Right lobe of liver (tissue), 6 donors: ENCODE measurements around the gene HID1. TPM values are rescaled to one million over a fixed set of nuclear protein-coding genes. Genes with fewer than 3 reads are reported as not detected.

Source experiments
- ATAC-seq, 4 donors: fragments of 200-7000 bp; cut with Tn5 transposase; one replicate each; pipeline ENCODE4 v1.9.1; 2020; ENCODE audit warnings: mild to moderate bottlenecking in 4 of 4, moderate library complexity in 4 of 4
- DNase-seq, 3 donors: peaks; one replicate each; pipeline ENCODE4 v3.0.0-alpha.2; 2020
- H3K27ac ChIP-seq, 3 donors: fragments of 200-600 bp; one replicate each; pipeline ENCODE4 v1.8.0; 2022
- H3K27me3 ChIP-seq, 2 donors: fragments of 200-600 bp; one replicate each; pipeline ENCODE4 v1.8.0; 2022
- H3K36me3 ChIP-seq, 4 donors: fragments of 200-600 bp; sonication (generic) in 1 of 4; one replicate each; pipeline versions ENCODE4 v1.5.1 to v1.8.0; 2017 to 2022; ENCODE audit warnings: control low read depth in 1 of 4
- H3K4me1 ChIP-seq, 4 donors: fragments of 200-600 bp; sonication (generic) in 1 of 4; one replicate each; pipeline versions ENCODE4 v1.5.1 to v1.8.0; 2017 to 2022; ENCODE audit warnings: control low read depth in 1 of 4
- H3K4me3 ChIP-seq, 3 donors: fragments of 200-600 bp; one replicate each; pipeline ENCODE4 v1.8.0; 2022
- H3K9me3 ChIP-seq, 4 donors: fragments of 200-600 bp; sonication (generic) in 1 of 4; one replicate each; pipeline versions ENCODE4 v1.5.1 to v1.8.0; 2017 to 2022; ENCODE audit warnings: control low read depth in 1 of 4
- POLR2A ChIP-seq: fragments of 450-650 bp; IDR thresholded peaks from one replicate; pipeline ENCODE4 v1.6.1; 2017; ENCODE audit warnings: antibody characterized with exemption, mild to moderate bottlenecking
- WGBS: methylation state at CpG from one replicate; pipeline ENCODE4 v1.1.6; 2018; ENCODE audit warnings: low coverage, low lambda C conversion rate; ENCODE audit not compliant: insufficient coverage; ENCODE audit errors: missing lambda C conversion rate; 5-methylcytosine and 5-hydroxymethylcytosine counted together
- intact Hi-C, 2 donors: fragments of 100-400 bp; cut with DNase I; formaldehyde crosslinking; loops; one replicate each; pipeline versions ENCODE4 v1.11.2 to v1.14.1; 2022
- total RNA-seq, 6 experiments: library from RNA; depleted of rRNA in 2 of 6; stranded (reverse); fragments of >200 nt in 2 of 6; fragmentation: NEBNext Ultra II Directional in 3 of 6; extraction: Animal tissue kit (Norgen Biotek cat#: 25700) in 3 of 6; gene quantifications; one replicate each; pipeline versions ENCODE4 v1.1.0 to v1.2.4, GENCODE V29; 2016 to 2023
- TF ChIP-seq, protein P1 (sequence below), 4 donors: fragments of 200-600 bp in 3 of 4; fragments of 450-650 bp in 1 of 4; IDR thresholded peaks; one replicate each; pipeline versions ENCODE4 v1.5.1 to v1.8.0; 2016 to 2022; ENCODE audit warnings: antibody characterized with exemption in 4 of 4, mild to moderate bottlenecking in 2 of 4
- donor health status: DM: no; HTN: yes; CAD: no.
- donor health status: DM: no; HTN: no; CAD: no.
- donor health status: DM: no; HTN: no; CAD: no.
- donor health status: DM: no; HTN: yes; CAD: no.
- donor health status: DM: no; HTN: yes; CAD: no.

Gene HID1
- total RNA-seq, 6 experiments from 2014 or later, result 3.5 to 6.6 (median 4.5) TPM

DNA sequence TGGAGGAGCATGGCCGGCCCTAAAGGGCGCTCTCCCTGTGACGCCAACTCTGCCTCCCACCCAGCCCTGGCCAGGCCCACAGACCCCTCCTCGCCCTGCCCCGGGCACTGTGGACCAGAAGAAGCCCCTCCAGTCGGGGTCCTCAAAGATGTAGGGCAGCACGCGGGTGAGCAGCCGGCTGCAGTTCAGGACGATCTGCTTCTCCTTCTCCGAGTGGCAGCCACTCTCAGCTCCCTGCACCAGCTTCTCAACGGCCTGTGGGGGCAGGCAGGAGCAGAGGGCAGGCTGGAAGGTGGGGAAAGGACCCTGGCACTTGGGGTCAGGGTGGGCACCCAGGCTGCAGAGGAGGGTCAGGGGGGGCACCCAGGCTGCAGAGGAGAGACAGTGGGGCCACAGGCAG lies 8.9 kb downstream of the HID1 start:
- Histone ChIP-seq H3K36me3 (no peaks in the 10 kb centered on the region), H3K4me3 (no peak overlapping the region), H3K9me3 (no peaks in the 10 kb centered on the region), H3K4me1 (no peaks in the 10 kb centered on the region), H3K27me3 (no peaks in the 10 kb centered on the region), H3K27ac (no peak overlapping the region)
- no CpG with 5 or more reads among the region's 12 CpGs for WGBS
- intact Hi-C loops, result no loop called here
- DNase-seq (no peak), ATAC-seq (no peak)
- TF ChIP-seq, protein P1, sequence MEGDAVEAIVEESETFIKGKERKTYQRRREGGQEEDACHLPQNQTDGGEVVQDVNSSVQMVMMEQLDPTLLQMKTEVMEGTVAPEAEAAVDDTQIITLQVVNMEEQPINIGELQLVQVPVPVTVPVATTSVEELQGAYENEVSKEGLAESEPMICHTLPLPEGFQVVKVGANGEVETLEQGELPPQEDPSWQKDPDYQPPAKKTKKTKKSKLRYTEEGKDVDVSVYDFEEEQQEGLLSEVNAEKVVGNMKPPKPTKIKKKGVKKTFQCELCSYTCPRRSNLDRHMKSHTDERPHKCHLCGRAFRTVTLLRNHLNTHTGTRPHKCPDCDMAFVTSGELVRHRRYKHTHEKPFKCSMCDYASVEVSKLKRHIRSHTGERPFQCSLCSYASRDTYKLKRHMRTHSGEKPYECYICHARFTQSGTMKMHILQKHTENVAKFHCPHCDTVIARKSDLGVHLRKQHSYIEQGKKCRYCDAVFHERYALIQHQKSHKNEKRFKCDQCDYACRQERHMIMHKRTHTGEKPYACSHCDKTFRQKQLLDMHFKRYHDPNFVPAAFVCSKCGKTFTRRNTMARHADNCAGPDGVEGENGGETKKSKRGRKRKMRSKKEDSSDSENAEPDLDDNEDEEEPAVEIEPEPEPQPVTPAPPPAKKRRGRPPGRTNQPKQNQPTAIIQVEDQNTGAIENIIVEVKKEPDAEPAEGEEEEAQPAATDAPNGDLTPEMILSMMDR (IDR thresholded peaks at IDR 0.05), result no peak
- no peak for TF ChIP-seq POLR2A

DNA sequence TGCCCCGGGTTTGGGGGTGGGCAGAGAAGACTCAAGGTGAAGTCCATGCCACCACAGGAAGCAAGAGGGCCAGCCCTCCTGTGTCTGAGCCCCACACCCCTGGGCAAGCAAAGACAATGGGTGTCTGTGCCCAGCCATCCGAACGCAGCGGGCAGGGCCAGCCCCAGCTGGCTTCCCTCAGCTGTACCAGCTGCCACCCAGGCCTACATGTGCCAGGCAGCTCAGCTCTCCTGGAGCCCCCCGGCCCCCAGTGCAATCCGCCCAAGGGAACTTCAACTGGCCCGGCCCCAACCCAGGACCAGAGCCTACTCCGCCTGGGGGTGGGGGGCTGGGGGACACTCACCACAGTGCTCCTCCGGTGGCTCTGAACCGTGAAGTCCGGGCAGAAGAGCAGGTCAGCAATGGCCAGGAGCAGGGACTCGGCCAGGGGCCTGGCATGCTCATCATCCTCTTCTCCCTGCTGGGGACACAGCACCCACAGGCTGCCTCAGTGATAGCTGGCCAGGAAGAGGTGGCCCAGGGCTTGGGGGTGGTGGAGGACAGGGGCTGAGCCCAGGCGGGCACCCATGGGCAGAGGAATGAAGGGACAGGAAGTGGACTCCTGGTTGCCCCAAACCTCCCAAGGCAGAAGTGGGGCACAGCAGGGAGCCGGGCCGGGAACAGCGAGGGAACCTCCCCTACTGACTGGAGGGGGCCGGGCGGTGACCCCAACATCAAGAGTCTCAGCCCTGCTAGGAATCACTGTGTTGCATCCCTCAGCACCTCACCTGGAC lies 9.8 kb downstream of the HID1 start:
- ATAC-seq (no peak), DNase-seq (no peak)
- Histone ChIP-seq H3K36me3 (no peaks in the 10 kb centered on the region), H3K4me1 (no peaks in the 10 kb centered on the region), H3K9me3 (no peaks in the 10 kb centered on the region), H3K27ac (no peak overlapping the region), H3K4me3 (no peak overlapping the region), H3K27me3 (no peaks in the 10 kb centered on the region)
- TF ChIP-seq POLR2A, result no peak
- TF ChIP-seq, protein P1 (IDR thresholded peaks at IDR 0.05), result no peak
- WGBS, result 22% methylated on average over 1 of the region's 18 CpGs
- intact Hi-C loops, result no loop called here

DNA sequence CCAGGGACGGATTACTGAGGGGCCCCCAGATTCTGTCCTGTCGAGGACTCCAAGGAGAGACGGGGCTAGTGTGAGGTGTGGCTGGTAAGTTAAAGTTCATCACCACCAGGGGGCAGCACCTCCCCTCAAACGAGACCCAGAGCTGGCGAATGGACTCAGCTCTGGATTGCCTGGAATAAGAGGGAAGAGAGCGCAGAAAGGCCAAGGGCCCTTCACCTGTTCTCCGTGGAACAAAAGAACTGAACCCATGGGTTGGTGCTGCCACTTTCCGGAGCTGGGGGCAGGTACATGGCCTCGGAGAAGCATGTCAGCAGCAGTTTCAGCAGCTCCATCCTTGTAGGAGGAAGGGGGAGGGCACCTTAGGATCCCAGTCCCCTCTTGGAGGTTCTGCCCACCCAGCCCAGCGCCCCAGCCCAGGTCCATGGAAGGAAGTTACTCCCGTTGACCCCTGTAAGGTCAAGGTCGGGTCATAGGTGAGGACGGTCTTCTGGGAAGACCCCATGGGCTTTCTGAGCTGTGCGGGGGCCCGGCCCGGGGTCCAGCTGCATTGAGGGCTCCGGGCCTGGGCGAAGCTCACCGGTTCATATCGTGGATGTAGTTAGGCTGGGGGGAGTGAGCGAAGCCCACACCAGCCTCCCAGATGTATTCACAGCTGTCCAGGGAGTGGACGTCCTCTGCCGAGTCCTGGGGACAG lies 10.8 kb downstream of the HID1 start:
- Histone ChIP-seq H3K4me3 (no peak overlapping the region), H3K4me1 (no peaks in the 10 kb centered on the region), H3K9me3 (no peaks in the 10 kb centered on the region), H3K27me3 (no peaks in the 10 kb centered on the region), H3K36me3 (no peaks in the 10 kb centered on the region), H3K27ac (no peak overlapping the region)
- DNase-seq, result peak; percentile 85 to 86 (median 85)
- ATAC-seq, result peak; percentile 79 to 92 (median 90)
- TF ChIP-seq, protein P1 (IDR thresholded peaks at IDR 0.05), result peak; percentile 73 to 81 (median 77)
- no peak for TF ChIP-seq POLR2A
- intact Hi-C loops, result no loop called here
- WGBS, result 1% methylated on average over 9 of the region's 23 CpGs

DNA sequence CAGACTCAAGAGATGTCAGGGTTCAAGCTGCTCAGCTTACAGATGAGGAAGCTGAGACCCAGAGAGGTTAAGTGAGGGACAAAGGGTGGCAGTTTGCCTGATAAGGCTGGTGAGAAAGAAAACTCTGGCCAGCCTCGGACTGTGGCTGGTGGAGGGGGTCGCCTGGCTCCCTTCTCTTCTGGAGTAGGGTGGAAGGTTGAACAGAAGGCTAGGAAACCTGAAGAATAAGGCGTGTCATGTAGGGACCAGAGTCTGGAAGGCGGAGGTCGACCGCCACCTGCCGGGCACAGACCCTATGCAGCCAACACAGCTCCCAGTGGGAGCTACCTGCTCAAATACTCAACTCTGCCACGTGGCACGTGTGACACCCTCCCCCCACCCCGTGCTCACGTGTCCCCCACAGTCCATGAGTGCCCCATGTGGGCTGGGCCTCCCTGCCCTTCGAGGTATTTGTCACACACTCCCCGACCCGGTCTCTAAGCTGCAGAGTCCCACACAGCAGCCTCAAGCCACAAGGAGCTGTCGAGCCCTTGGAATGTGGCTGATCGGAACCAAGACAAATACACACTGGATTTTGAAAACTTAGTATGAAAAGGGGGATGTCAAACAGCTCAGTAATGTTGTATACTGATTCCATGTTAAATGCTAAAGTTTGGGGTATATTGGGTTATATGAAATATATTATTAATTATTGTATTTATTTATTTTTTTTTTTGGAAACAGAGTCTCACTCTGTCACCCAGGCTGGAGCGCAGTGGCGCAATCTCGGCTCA lies 11.8 kb downstream of the HID1 start:
- ATAC-seq (peak; percentile 33 to 58 (median 54)), DNase-seq (no peak)
- H3K27me3 ChIP-seq, result no peaks in the 10 kb centered on the region
- intact Hi-C loops, result no loop called here
- H3K4me3 ChIP-seq, result no peak overlapping the region
- H3K9me3 ChIP-seq, result no peaks in the 10 kb centered on the region
- no peaks in the 10 kb centered on the region for H3K36me3 ChIP-seq
- no peak overlapping the region for H3K27ac ChIP-seq
- no peak for TF ChIP-seq POLR2A
- TF ChIP-seq, protein P1 (IDR thresholded peaks at IDR 0.05), result peak; percentile 27 to 53 (median 50)
- no peaks in the 10 kb centered on the region for H3K4me1 ChIP-seq
- 49% methylated on average over 9 of the region's 19 CpGs for WGBS
